BE2C (cell line): ENCODE measurements around the gene FXYD4.

ENCODE experiments used
- DNase-seq: peaks from one replicate; pipeline ENCODE4 v3.0.0-alpha.2; 2020
- H3K27me3 ChIP-seq: fragments of 250-450 bp; sonication (Bioruptor Pico); 2 replicates; pipeline ENCODE4 v1.5.1; 2020; ENCODE audit warnings: mild to moderate bottlenecking
- H3K36me3 ChIP-seq: fragments of 250-450 bp; sonication (Bioruptor Pico); 2 replicates; pipeline ENCODE4 v1.5.1; 2020; ENCODE audit warnings: mild to moderate bottlenecking
- H3K4me1 ChIP-seq: fragments of 250-450 bp; sonication (Bioruptor Pico); 2 replicates; pipeline ENCODE4 v1.5.1; 2020
- H3K4me3 ChIP-seq: 2 replicates; pipeline ENCODE4 v1.5.1; 2011; ENCODE audit warnings: low read depth, low read length
- H3K9me3 ChIP-seq: fragments of 250-450 bp; sonication (Bioruptor Pico); 2 replicates; pipeline ENCODE4 v1.5.1; 2020
- CTCF ChIP-seq: IDR thresholded peaks from 2 replicates; pipeline ENCODE4 v1.5.1; 2012; ENCODE audit warnings: mild to moderate bottlenecking, low read depth, low read length

Gene FXYD4

GRCh38 chr10:43402176-43402575, 30.7 kb downstream of the FXYD4 start:
- Histone ChIP-seq H3K27me3 (no peaks in the 10 kb centered on the region), H3K36me3 (peaks cover 35% of the 10 kb centered on the region), H3K4me3 (no peak overlapping the region), H3K4me1 (no peaks in the 10 kb centered on the region; the same call in 1 of the 2 replicates), H3K9me3 (no peaks in the 10 kb centered on the region)
- no peak for TF ChIP-seq CTCF
- no peak for DNase-seq

GRCh38 chr10:43402880-43403452, 31.5 kb downstream of the FXYD4 start:
- H3K36me3 ChIP-seq = peaks cover 35% of the 10 kb centered on the region
- no peaks in the 10 kb centered on the region for H3K9me3 ChIP-seq
- no peak overlapping the region for H3K4me3 ChIP-seq
- H3K27me3 ChIP-seq = no peaks in the 10 kb centered on the region
- no peak for TF ChIP-seq CTCF
- DNase-seq = no peak
- no peaks in the 10 kb centered on the region; the same call in 1 of the 2 replicates for H3K4me1 ChIP-seq

GRCh38 chr10:43403911-43404703, 32.7 kb downstream of the FXYD4 start:
- Histone ChIP-seq H3K36me3 (peaks cover 35% of the 10 kb centered on the region), H3K27me3 (no peaks in the 10 kb centered on the region), H3K9me3 (no peaks in the 10 kb centered on the region), H3K4me3 (no peak overlapping the region), H3K4me1 (no peaks in the 10 kb centered on the region; the same call in 1 of the 2 replicates)
- no peak for DNase-seq
- TF ChIP-seq CTCF = no peak

GRCh38 chr10:43404704-43405084, 33.3 kb downstream of the FXYD4 start:
- Histone ChIP-seq H3K9me3 (no peaks in the 10 kb centered on the region), H3K36me3 (peaks cover 30% of the 10 kb centered on the region), H3K27me3 (no peaks in the 10 kb centered on the region), H3K4me1 (no peaks in the 10 kb centered on the region; the same call in 1 of the 2 replicates), H3K4me3 (no peak overlapping the region)
- no peak for TF ChIP-seq CTCF
- no peak for DNase-seq

- DNase-seq = peak; percentile 64
- H3K27me3 ChIP-seq = no peaks in the 10 kb centered on the region
- TF ChIP-seq CTCF = no peak
- peak overlapping the region; percentile 65 for H3K4me3 ChIP-seq
- H3K4me1 ChIP-seq = no peaks in the 10 kb centered on the region; the same call in 1 of the 2 replicates
- H3K36me3 ChIP-seq = peaks cover 20% of the 10 kb centered on the region
- no peaks in the 10 kb centered on the region for H3K9me3 ChIP-seq
These were observed 35.7 kb downstream of the FXYD4 start for GRCh38 chr10:43407148-43407575.
